IMR-90 (cell line): ENCODE results near the gene MRGPRX2. TPM values are rescaled to one million over a fixed set of nuclear protein-coding genes. Genes with fewer than 3 reads are reported as not detected.

Experiments used
- ATAC-seq: fragments of 200-7000 bp; cut with Tn5 transposase; 2 replicates; pipeline ENCODE4 v1.9.1; 2020; ENCODE audit warnings: low read depth, mild to moderate bottlenecking, moderate library complexity
- BruUV-seq: library from RNA; stranded (reverse); fragments of 400-500 nt; replicated peaks from 2 replicates; lab custom pipeline; 2021; lab: Mats Ljungman, UMichigan
- CTCF ChIA-PET: fragments of 300-600 bp; formaldehyde crosslinking; extraction: SDS; loops from one replicate; lab custom pipeline; 2021; ENCODE audit warnings: antibody characterized with exemption; lab: Yijun Ruan, JAX
- POLR2A ChIA-PET: fragments of 300-600 bp; sonication (Branson Sonifier 250); formaldehyde crosslinking; loops from one replicate; lab custom pipeline; 2022; ENCODE audit warnings: antibody characterized with exemption; ENCODE audit not compliant: unreplicated experiment; lab: Charles Lee
- DNase-seq: peaks from one replicate; pipeline ENCODE4 v3.0.0; 2013
- H2AFZ ChIP-seq: replicated peaks from 2 replicates; pipeline ENCODE3; 2013; ENCODE audit warnings: low read length, mild to moderate bottlenecking; ENCODE audit not compliant: poor library complexity
- H2AK5ac ChIP-seq: 2 replicates; pipeline ENCODE4 v1.6.1; 2013; ENCODE audit warnings: low read depth, low read length, inconsistent platforms
- H2AK9ac ChIP-seq: replicated peaks from 2 replicates; pipeline ENCODE3; 2013; ENCODE audit warnings: mild to moderate bottlenecking, low read depth, low read length, moderate library complexity; ENCODE audit not compliant: poor library complexity
- H2BK120ac ChIP-seq: 2 replicates; pipeline ENCODE4 v1.6.1; 2013; ENCODE audit warnings: low read depth, low read length, inconsistent platforms
- H2BK15ac ChIP-seq: 3 replicates; pipeline ENCODE4 v1.6.1; 2013; ENCODE audit warnings: low read depth, low read length, inconsistent platforms
- H2BK20ac ChIP-seq: 2 replicates; pipeline ENCODE4 v1.6.1; 2013; ENCODE audit warnings: low read depth, mild to moderate bottlenecking, inconsistent platforms, low read length, moderate library complexity
- H2BK5ac ChIP-seq: 2 replicates; pipeline ENCODE4 v1.6.1; 2013; ENCODE audit warnings: mild to moderate bottlenecking, low read depth, low read length, inconsistent platforms; ENCODE audit not compliant: poor library complexity, severe bottlenecking
- H3K14ac ChIP-seq: replicated peaks from 2 replicates; pipeline ENCODE4 v1.6.1; 2013; ENCODE audit warnings: low read depth, low read length, inconsistent platforms
- H3K18ac ChIP-seq: 2 replicates; pipeline ENCODE4 v1.6.1; 2013; ENCODE audit warnings: low read depth, low read length, control low read depth
- H3K23ac ChIP-seq: 2 replicates; pipeline ENCODE4 v1.6.1; 2013; ENCODE audit warnings: low read depth, low read length, inconsistent platforms
- H3K27ac ChIP-seq: 2 replicates; pipeline ENCODE4 v1.5.1; 2013; ENCODE audit warnings: mild to moderate bottlenecking, control low read depth, low read length; ENCODE audit not compliant: insufficient read depth
- H3K27me3 ChIP-seq: 2 replicates; pipeline ENCODE4 v1.6.1; 2013; ENCODE audit warnings: low read length; ENCODE audit not compliant: control insufficient read depth, insufficient read depth
- H3K36me3 ChIP-seq: 2 replicates; pipeline ENCODE4 v1.6.1; 2013; ENCODE audit warnings: low read length, mixed read lengths; ENCODE audit not compliant: control insufficient read depth, insufficient read depth
- H3K4ac ChIP-seq: 2 replicates; pipeline ENCODE4 v1.6.1; 2013; ENCODE audit warnings: low read depth, low read length, inconsistent platforms
- H3K4me1 ChIP-seq: 2 replicates; pipeline ENCODE4 v1.6.1; 2013; ENCODE audit warnings: low read length, mixed read lengths; ENCODE audit not compliant: control insufficient read depth, insufficient read depth
- H3K4me2 ChIP-seq: 2 replicates; pipeline ENCODE4 v1.6.1; 2013; ENCODE audit warnings: low read depth, mild to moderate bottlenecking, control low read depth, low read length, moderate library complexity
- H3K4me3 ChIP-seq: 2 replicates; pipeline ENCODE4 v1.5.1; 2013; ENCODE audit warnings: low read depth, mild to moderate bottlenecking, control low read depth, low read length, moderate library complexity; ENCODE audit not compliant: insufficient read depth
- H3K56ac ChIP-seq: 2 replicates; pipeline ENCODE4 v1.6.1; 2013; ENCODE audit warnings: low read length, inconsistent platforms; ENCODE audit not compliant: insufficient read depth; ENCODE audit errors: extremely low read depth
- H3K79me1 ChIP-seq, 2 experiments: 2 replicates each; pipeline ENCODE4 v1.6.1; 2013; ENCODE audit warnings: low read length in 2 of 2, inconsistent platforms in 1 of 2, low read depth in 1 of 2
- H3K9ac ChIP-seq: 2 replicates; pipeline ENCODE4 v1.6.1; 2013; ENCODE audit warnings: low read depth, low read length, control low read depth
- H3K9me1 ChIP-seq: 2 replicates; pipeline ENCODE4 v1.6.1; 2013; ENCODE audit warnings: low read length, inconsistent platforms; ENCODE audit not compliant: insufficient read depth
- H3K9me3 ChIP-seq: 2 replicates; pipeline ENCODE4 v1.6.1; 2013; ENCODE audit warnings: low read length; ENCODE audit not compliant: control insufficient read depth, insufficient read depth
- H4K20me1 ChIP-seq: 2 replicates; pipeline ENCODE4 v1.6.1; 2013; ENCODE audit warnings: low read length, inconsistent platforms; ENCODE audit not compliant: insufficient read depth
- H4K5ac ChIP-seq: 2 replicates; pipeline ENCODE4 v1.6.1; 2013; ENCODE audit warnings: mild to moderate bottlenecking, low read depth, low read length, control low read depth
- H4K8ac ChIP-seq, 2 experiments: 2 replicates each; pipeline ENCODE4 v1.6.1; 2013; ENCODE audit warnings: low read depth in 2 of 2, low read length in 2 of 2, control low read depth in 1 of 2, inconsistent platforms in 1 of 2
- H4K91ac ChIP-seq: 2 replicates; pipeline ENCODE4 v1.6.1; 2013; ENCODE audit warnings: low read depth, low read length, inconsistent platforms; ENCODE audit not compliant: insufficient read depth
- BHLHE40 ChIP-seq: fragments of 150-350 bp; IDR thresholded peaks from 2 replicates; pipeline ENCODE4 v1.6.1; 2016; ENCODE audit warnings: mild to moderate bottlenecking, low read depth, low read length
- CEBPB ChIP-seq: IDR thresholded peaks from 2 replicates; pipeline ENCODE4 v1.6.1; 2012; ENCODE audit warnings: low read depth, low read length, improper control_type of control experiment
- CHD1 ChIP-seq: IDR thresholded peaks from 2 replicates; pipeline ENCODE4 v1.6.1; 2012; ENCODE audit warnings: low read depth, low read length, improper control_type of control experiment
- ELK1 ChIP-seq: fragments of 150-350 bp; IDR thresholded peaks from 2 replicates; pipeline ENCODE4 v1.6.1; 2016; ENCODE audit warnings: low read depth, mild to moderate bottlenecking, low read length, moderate library complexity, borderline replicate concordance
- NFE2L2 ChIP-seq: fragments of 150-350 bp; IDR thresholded peaks from 2 replicates; pipeline ENCODE4 v1.6.1; 2016; ENCODE audit warnings: low read depth, mild to moderate bottlenecking, low read length
- RAD21 ChIP-seq: IDR thresholded peaks from 2 replicates; pipeline ENCODE4 v1.6.1; 2012; ENCODE audit warnings: low read length, improper control_type of control experiment
- RCOR1 ChIP-seq: IDR thresholded peaks from 2 replicates; pipeline ENCODE4 v1.6.1; 2012; ENCODE audit warnings: mild to moderate bottlenecking, low read length, improper control_type of control experiment; ENCODE audit not compliant: insufficient replicate concordance
- SMC3 ChIP-seq: fragments of 150-350 bp; IDR thresholded peaks from 2 replicates; pipeline ENCODE4 v1.6.1; 2016; ENCODE audit warnings: low read depth, mild to moderate bottlenecking, antibody characterized with exemption, low read length, moderate library complexity
- WGBS, 2 experiments: methylation state at CpG; one replicate each; pipeline versions ENCODE4 v1.1.5 to v1.1.7; 2013; ENCODE audit warnings: missing lambda C conversion rate in 2 of 2; ENCODE audit not compliant: insufficient read length in 1 of 2; ENCODE audit errors: extremely low coverage in 2 of 2; 5-methylcytosine and 5-hydroxymethylcytosine counted together
- dilution Hi-C: fragments of 300-500 bp; cut with HindIII; formaldehyde crosslinking; loops from one replicate; pipeline ENCODE4 v1.14.3; 2018; ENCODE audit warnings: low sequenced_read_pairs; ENCODE audit not compliant: unreplicated experiment
- in situ Hi-C: fragments of 300-500 bp; cut with MboI; formaldehyde crosslinking; loops from 3 replicates; pipeline ENCODE4 v1.14.3; 2019; ENCODE audit warnings: low sequenced_read_pairs, inconsistent platforms, mixed read lengths
- intact Hi-C: fragments of 100-400 bp; cut with micrococcal nuclease; formaldehyde crosslinking; loops from 2 replicates; pipeline ENCODE4 v1.10.0; 2022
- polyA plus RNA-seq, 3 experiments: library from polyadenylated mRNA; depleted of rRNA; stranded (reverse); fragments of >200 nt; gene quantifications; 2 replicates each; pipeline ENCODE4 v1.2.3, GENCODE V29; 2012; ENCODE audit warnings: low replicate concordance in 1 of 3
- total RNA-seq: library from RNA; depleted of rRNA; stranded (reverse); fragments of >200 nt; gene quantifications from 2 replicates; pipeline ENCODE4 v1.2.3, GENCODE V29; 2012
- TF ChIP-seq, protein P1 (sequence below): conservative IDR thresholded peaks from 2 replicates; pipeline ENCODE4 v1.5.1; 2012; ENCODE audit warnings: mild to moderate bottlenecking, low read depth, low read length, improper control_type of control experiment

MRGPRX2 gene
- total and polyA plus RNA-seq, 2 of the 4 experiments (the other 2 are of a cell fraction), result not detected

GRCh38 chr11:19071255-19071654, 10.7 kb upstream of the MRGPRX2 start:
- no peak overlapping the region for H2BK5ac ChIP-seq
- H3K56ac ChIP-seq, result no peak overlapping the region
- H2BK120ac ChIP-seq, result no peak overlapping the region
- ChIA-PET POLR2A (interaction anchor here (0.6 to 0.7 kb wide), 2 partner anchors 27 to 239 kb away, joined by 6 to 7 read pairs; no protein-coding TSS in a partner anchor), CTCF (interaction anchor here (0.6 to 1.1 kb wide), 10 partner anchors 10 to 668 kb away, joined by 3 to 6 read pairs (median 3); partner anchors contain the start of gene MRGPRX2)
- H3K79me1 ChIP-seq, result no peaks in the 10 kb centered on the region
- no peaks in the 10 kb centered on the region for H3K4me1 ChIP-seq
- ATAC-seq, result peak; percentile 99
- no peak overlapping the region for H2BK20ac ChIP-seq
- H3K9me1 ChIP-seq, result no peaks in the 10 kb centered on the region
- H2AK5ac ChIP-seq, result no peak overlapping the region
- DNase-seq, result peak; percentile 82
- in situ Hi-C loops (loop anchor here (5.0 kb wide), 1 partner anchor 491 kb away; no protein-coding TSS in a partner anchor), dilution Hi-C loops (no loop called here), intact Hi-C loops (loop anchor here (1.0 to 10.0 kb wide), 5 partner anchors 46 to 834 kb away; partner anchors contain the start of gene ZDHHC13)
- H3K18ac ChIP-seq, result no peak overlapping the region
- H2BK15ac ChIP-seq, result no peak overlapping the region
- no peak for TF ChIP-seq CHD1
- TF ChIP-seq SMC3, result peak; percentile 76
- TF ChIP-seq RCOR1, result no peak
- no peak for TF ChIP-seq ELK1
- TF ChIP-seq CEBPB, result peak; percentile 64
- peak; percentile 89 for TF ChIP-seq RAD21
- TF ChIP-seq, protein P1, sequence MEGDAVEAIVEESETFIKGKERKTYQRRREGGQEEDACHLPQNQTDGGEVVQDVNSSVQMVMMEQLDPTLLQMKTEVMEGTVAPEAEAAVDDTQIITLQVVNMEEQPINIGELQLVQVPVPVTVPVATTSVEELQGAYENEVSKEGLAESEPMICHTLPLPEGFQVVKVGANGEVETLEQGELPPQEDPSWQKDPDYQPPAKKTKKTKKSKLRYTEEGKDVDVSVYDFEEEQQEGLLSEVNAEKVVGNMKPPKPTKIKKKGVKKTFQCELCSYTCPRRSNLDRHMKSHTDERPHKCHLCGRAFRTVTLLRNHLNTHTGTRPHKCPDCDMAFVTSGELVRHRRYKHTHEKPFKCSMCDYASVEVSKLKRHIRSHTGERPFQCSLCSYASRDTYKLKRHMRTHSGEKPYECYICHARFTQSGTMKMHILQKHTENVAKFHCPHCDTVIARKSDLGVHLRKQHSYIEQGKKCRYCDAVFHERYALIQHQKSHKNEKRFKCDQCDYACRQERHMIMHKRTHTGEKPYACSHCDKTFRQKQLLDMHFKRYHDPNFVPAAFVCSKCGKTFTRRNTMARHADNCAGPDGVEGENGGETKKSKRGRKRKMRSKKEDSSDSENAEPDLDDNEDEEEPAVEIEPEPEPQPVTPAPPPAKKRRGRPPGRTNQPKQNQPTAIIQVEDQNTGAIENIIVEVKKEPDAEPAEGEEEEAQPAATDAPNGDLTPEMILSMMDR, result peak; percentile 100
- TF ChIP-seq BHLHE40, result no peak
- TF ChIP-seq NFE2L2, result peak; percentile 54; the same call in 1 of the 2 replicates
- BruUV-seq, result no TSS peak
- H3K14ac ChIP-seq, result no peak overlapping the region
- no peak overlapping the region for H3K27ac ChIP-seq
- no peak overlapping the region for H2AK9ac ChIP-seq
- peak overlapping the region; percentile 26; the same call in 1 of the 2 replicates for H3K4me3 ChIP-seq
- WGBS, 2 experiments, result no CpG with 5 or more reads among the region's 11 CpGs
- H3K4ac ChIP-seq, result no peak overlapping the region
- H4K5ac ChIP-seq, result no peak overlapping the region
- H4K20me1 ChIP-seq, result no peaks in the 10 kb centered on the region
- H3K27me3 ChIP-seq, result peaks cover 18% of the 10 kb centered on the region
- H2AFZ ChIP-seq, result peak overlapping the region; percentile 89
- no peaks in the 10 kb centered on the region for H3K36me3 ChIP-seq
- no peak overlapping the region for H4K8ac ChIP-seq
- H3K23ac ChIP-seq, result no peak overlapping the region
- H3K9me3 ChIP-seq, result no peaks in the 10 kb centered on the region
- no peak overlapping the region for H3K9ac ChIP-seq
- no peak overlapping the region for H4K91ac ChIP-seq
- peak overlapping the region; percentile 85 for H3K4me2 ChIP-seq
